Spleen (tissue), 11 donors: ENCODE results near the gene C1GALT1C1. TPM values are rescaled to one million over a fixed set of nuclear protein-coding genes. Genes with fewer than 3 reads are reported as not detected.

Experiments used
- DNase-seq: peaks from one replicate; pipeline ENCODE4 v3.0.0-alpha.2; 2020
- H3K27ac ChIP-seq, 8 donors: fragments of 200-600 bp; sonication (generic) in 7 of 8; 1 replicate in 4 of 8; 2 replicates in 4 of 8; pipeline versions ENCODE4 v1.5.0 to v1.8.0; 2016 to 2021; ENCODE audit warnings: inconsistent platforms in 4 of 8, mild to moderate bottlenecking in 4 of 8, moderate library complexity in 1 of 8
- H3K27me3 ChIP-seq, 7 donors: fragments of 200-600 bp; sonication (generic) in 6 of 7; replicated peaks in 1 of 7; 1 replicate in 4 of 7; 2 replicates in 3 of 7; pipeline versions ENCODE4 v1.5.0 to v1.8.0; 2016 to 2021; ENCODE audit warnings: inconsistent platforms in 3 of 7, mild to moderate bottlenecking in 1 of 7
- H3K36me3 ChIP-seq, 6 donors: fragments of 200-600 bp; sonication (generic) in 5 of 6; 1 replicate in 4 of 6; 2 replicates in 2 of 6; pipeline versions ENCODE4 v1.5.0 to v1.8.0; 2016 to 2021; ENCODE audit warnings: inconsistent platforms in 2 of 6
- H3K4me1 ChIP-seq, 6 donors: fragments of 200-600 bp; sonication (generic) in 5 of 6; 1 replicate in 3 of 6; 2 replicates in 3 of 6; pipeline versions ENCODE4 v1.5.0 to v1.8.0; 2016 to 2021; ENCODE audit warnings: inconsistent platforms in 3 of 6
- H3K4me3 ChIP-seq, 8 donors: fragments of 200-600 bp; sonication (generic) in 7 of 8; 1 replicate in 4 of 8; 2 replicates in 4 of 8; pipeline versions ENCODE4 v1.5.0 to v1.8.0; 2016 to 2021; ENCODE audit warnings: inconsistent platforms in 4 of 8, mild to moderate bottlenecking in 4 of 8, moderate library complexity in 2 of 8
- H3K9me3 ChIP-seq, 8 donors: fragments of 200-600 bp; sonication (generic) in 7 of 8; 1 replicate in 4 of 8; 2 replicates in 4 of 8; pipeline versions ENCODE4 v1.5.0 to v1.8.0; 2016 to 2021; ENCODE audit warnings: inconsistent platforms in 4 of 8
- POLR2A ChIP-seq, 3 donors: fragments of 450-650 bp; IDR thresholded peaks; one replicate each; pipeline ENCODE4 v1.5.1; 2017; ENCODE audit warnings: antibody characterized with exemption in 3 of 3, mild to moderate bottlenecking in 1 of 3
- POLR2AphosphoS5 ChIP-seq, 3 donors: sonication (generic); formaldehyde crosslinking; IDR thresholded peaks; one replicate each; pipeline ENCODE4 v1.5.1; 2017; ENCODE audit warnings: antibody characterized with exemption in 3 of 3
- WGBS, 5 donors: extraction: QIAGEN DNeasy Blood & Tissue Kit in 3 of 5; methylation state at CpG; one replicate each; pipeline versions ENCODE4 v1.1.5 to v1.1.7; 2013 to 2018; 5-methylcytosine and 5-hydroxymethylcytosine counted together
- intact Hi-C: fragments of 100-400 bp; cut with DNase I; formaldehyde crosslinking; loops from one replicate; pipeline ENCODE4 v1.15.0; 2023; ENCODE audit warnings: low total_unique reads
- polyA plus RNA-seq, 3 donors: library from polyadenylated mRNA; stranded (reverse); fragments of 200-250 nt; gene quantifications; one replicate each; pipeline ENCODE4 v1.2.1, GENCODE V29; 2013
- total RNA-seq, 7 donors: library from RNA; depleted of rRNA in 3 of 7; stranded (reverse); fragments of >200 nt in 3 of 7; fragmentation: NEBNext Ultra II Directional in 4 of 7; extraction: Animal tissue kit (Norgen Biotek cat#: 25700) in 4 of 7; gene quantifications; one replicate each; pipeline versions ENCODE4 v1.1.0 to v1.2.1, GENCODE V29; 2016 to 2021
- TF ChIP-seq, protein P1 (sequence below), 11 experiments: fragments of 200-600 bp in 7 of 11; fragments of 450-650 bp in 4 of 11; sonication (generic) in 4 of 11; IDR thresholded peaks in 8 of 11; conservative IDR thresholded peaks in 3 of 11; 1 replicate in 7 of 11; 2 replicates in 4 of 11; pipeline versions ENCODE4 v1.4.0 to v1.8.0; 2016 to 2021; ENCODE audit warnings: antibody characterized with exemption in 11 of 11, inconsistent platforms in 4 of 11, mild to moderate bottlenecking in 1 of 11
- donor health status: healthy with polysubstance abuse.
- donor health status: DM: no; HTN: no; CAD: no; lungs with moderate emphysema.
- donor health status: DM: no; HTN: no; CAD: no.
- donor health status: Bipolar disorder and iron deficiency.
- donor health status: healthy.
- donor health status: DM: no; HTN: no; CAD: no.
- donor health status: DM: yes; HTN: yes; CAD: no.

The C1GALT1C1 gene
- total and polyA plus RNA-seq, 10 donors = 7.0 to 29.7 (median 16.4) TPM

DNA sequence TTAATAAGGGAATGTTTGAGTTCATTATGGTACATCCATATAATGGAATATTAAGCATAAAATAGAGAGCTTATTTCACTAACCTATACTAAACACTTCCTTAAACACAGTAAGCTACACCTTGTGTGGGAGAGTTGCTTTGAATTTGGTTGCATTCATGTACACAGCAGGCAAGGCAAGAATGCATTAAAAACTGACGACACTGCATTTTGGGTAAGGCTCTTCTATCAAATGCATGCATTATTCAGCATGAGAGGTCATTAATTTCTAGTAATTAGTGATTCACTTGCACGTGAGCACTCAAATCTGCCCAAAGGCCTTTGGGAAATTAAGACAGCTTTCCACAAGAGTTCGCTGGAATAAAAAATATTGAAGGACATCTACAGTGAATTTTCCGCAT, 8.8 kb upstream of the C1GALT1C1 start:
- Histone ChIP-seq H3K27me3 (no peaks in the 10 kb centered on the region), H3K4me1 (no peaks in the 10 kb centered on the region), H3K9me3 (no peaks in the 10 kb centered on the region), H3K4me3 (no peak overlapping the region), H3K27ac (no peak overlapping the region), H3K36me3 (no peaks in the 10 kb centered on the region)
- WGBS, 5 donors = 80 to 95% (median 92%) methylated on average over 4 of the region's 4 CpGs
- intact Hi-C loops = no loop called here
- TF ChIP-seq POLR2AphosphoS5 (IDR thresholded peaks at IDR 0.05) (no peak), POLR2A (IDR thresholded peaks at IDR 0.05) (no peak)
- TF ChIP-seq, protein P1, sequence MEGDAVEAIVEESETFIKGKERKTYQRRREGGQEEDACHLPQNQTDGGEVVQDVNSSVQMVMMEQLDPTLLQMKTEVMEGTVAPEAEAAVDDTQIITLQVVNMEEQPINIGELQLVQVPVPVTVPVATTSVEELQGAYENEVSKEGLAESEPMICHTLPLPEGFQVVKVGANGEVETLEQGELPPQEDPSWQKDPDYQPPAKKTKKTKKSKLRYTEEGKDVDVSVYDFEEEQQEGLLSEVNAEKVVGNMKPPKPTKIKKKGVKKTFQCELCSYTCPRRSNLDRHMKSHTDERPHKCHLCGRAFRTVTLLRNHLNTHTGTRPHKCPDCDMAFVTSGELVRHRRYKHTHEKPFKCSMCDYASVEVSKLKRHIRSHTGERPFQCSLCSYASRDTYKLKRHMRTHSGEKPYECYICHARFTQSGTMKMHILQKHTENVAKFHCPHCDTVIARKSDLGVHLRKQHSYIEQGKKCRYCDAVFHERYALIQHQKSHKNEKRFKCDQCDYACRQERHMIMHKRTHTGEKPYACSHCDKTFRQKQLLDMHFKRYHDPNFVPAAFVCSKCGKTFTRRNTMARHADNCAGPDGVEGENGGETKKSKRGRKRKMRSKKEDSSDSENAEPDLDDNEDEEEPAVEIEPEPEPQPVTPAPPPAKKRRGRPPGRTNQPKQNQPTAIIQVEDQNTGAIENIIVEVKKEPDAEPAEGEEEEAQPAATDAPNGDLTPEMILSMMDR (IDR thresholded peaks at IDR 0.05 in 8 of 11, conservative IDR thresholded peaks at IDR 0.05 in 3 of 11) = no peak
- no peak for DNase-seq

DNA sequence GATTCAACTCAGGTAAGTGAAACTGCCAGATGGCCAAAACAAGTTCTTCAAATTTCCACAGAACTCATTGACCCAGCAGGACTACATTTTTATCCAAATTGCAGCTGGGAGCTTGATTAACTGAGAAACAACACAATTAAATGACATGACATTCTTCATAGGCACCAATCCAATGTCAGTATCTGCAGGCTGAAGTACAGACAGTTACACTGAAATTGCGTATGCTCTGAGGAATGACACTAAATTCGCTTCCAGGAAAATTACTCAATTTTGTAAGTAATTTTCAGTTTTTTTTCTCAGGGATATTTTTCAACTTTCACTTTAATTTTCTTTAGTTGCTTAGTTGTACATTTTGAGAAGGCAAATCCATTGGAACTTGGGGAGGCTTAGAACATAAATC, 4.5 kb downstream of the C1GALT1C1 start:
- DNase-seq = no peak
- no peaks in the 10 kb centered on the region for H3K27me3 ChIP-seq
- no peak overlapping the region for H3K4me3 ChIP-seq
- peaks cover 0 to 27% (median 0%) of the 10 kb centered on the region in 6 donors for H3K36me3 ChIP-seq
- intact Hi-C loops = no loop called here
- peak overlapping the region in 4 of 8 donors; percentile 1 to 40 (median 8) for H3K27ac ChIP-seq
- WGBS, 5 donors = 45 to 86% (median 63%) methylated on average over 2 of the region's 2 CpGs
- no peaks in the 10 kb centered on the region for H3K9me3 ChIP-seq
- H3K4me1 ChIP-seq = peaks cover 8 to 34% (median 16%) of the 10 kb centered on the region in 6 donors
- TF ChIP-seq POLR2A (IDR thresholded peaks at IDR 0.05) (no peak), POLR2AphosphoS5 (IDR thresholded peaks at IDR 0.05) (no peak)
- TF ChIP-seq, protein P1 (IDR thresholded peaks at IDR 0.05 in 8 of 11, conservative IDR thresholded peaks at IDR 0.05 in 3 of 11) = no peak

DNA sequence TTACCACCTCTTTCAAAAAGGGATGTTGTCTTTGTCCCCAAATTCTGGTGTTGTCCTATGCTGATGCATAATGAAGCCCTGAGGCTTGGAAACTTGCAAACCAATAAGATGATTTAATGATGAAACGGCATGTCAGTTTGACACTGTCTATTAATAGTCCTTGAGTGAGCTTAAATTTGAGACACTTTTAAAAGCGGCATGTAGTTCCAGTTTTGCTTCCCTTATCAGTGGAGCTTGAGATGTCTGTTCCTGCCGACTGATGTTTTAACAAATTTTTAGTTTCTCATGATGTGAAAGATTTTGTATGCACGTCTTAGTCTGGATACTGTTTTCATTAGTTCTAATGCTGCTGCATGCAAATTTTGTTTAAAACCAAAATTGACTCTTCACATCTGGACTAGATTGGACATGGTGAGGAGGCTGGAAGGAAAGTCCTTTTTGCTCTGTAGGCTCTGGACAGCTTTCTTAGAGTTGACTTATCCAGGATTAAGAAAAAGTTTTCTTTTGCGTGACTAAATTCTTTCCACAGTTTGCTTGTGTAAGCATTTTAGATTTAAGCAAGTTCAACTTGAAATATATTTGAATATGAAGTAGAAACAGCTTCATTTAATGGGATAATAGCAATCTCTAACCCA, 11.7 kb downstream of the C1GALT1C1 start:
- no peak for DNase-seq
- Histone ChIP-seq H3K27me3 (no peaks in the 10 kb centered on the region), H3K4me3 (no peak overlapping the region), H3K4me1 (peaks cover 0 to 6% (median 0%) of the 10 kb centered on the region in 6 donors), H3K9me3 (no peaks in the 10 kb centered on the region), H3K27ac (peak overlapping the region in 1 of 8 donors; percentile 16), H3K36me3 (peaks cover 0 to 68% (median 0%) of the 10 kb centered on the region in 6 donors)
- intact Hi-C loops = no loop called here
- 68 to 82% (median 74%) methylated on average over 5 of the region's 5 CpGs for WGBS, 5 donors
- TF ChIP-seq POLR2A (IDR thresholded peaks at IDR 0.05) = no peak
- TF ChIP-seq, protein P1 (IDR thresholded peaks at IDR 0.05 in 8 of 11, conservative IDR thresholded peaks at IDR 0.05 in 3 of 11) = no peak
- no peak for TF ChIP-seq POLR2AphosphoS5 (IDR thresholded peaks at IDR 0.05)

DNA sequence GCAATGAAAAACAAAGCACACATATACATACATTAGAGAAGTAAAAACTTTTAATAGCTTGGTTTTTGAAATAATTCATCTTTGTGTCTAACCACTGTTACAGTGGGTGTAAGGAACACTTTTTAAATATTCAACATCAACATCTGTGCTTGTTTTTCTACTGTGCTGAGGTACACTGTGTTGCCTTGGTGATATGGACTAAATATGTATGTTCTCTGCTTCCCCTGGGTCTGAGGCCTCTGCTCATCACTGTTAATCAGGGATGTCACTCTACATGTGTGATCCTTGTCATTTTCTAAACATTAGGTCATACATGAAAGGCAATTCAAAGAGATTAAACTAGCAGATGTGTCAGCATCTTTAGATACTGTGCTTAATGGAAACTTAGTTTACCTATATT, 15.0 kb downstream of the C1GALT1C1 start:
- Histone ChIP-seq H3K36me3 (peaks cover 0 to 77% (median 3%) of the 10 kb centered on the region in 6 donors), H3K4me3 (no peak overlapping the region), H3K4me1 (peaks cover 0 to 6% (median 0%) of the 10 kb centered on the region in 6 donors), H3K9me3 (no peaks in the 10 kb centered on the region), H3K27ac (no peak overlapping the region), H3K27me3 (no peaks in the 10 kb centered on the region)
- no peak for DNase-seq
- intact Hi-C loops = no loop called here
- no peak for TF ChIP-seq POLR2A (IDR thresholded peaks at IDR 0.05)
- TF ChIP-seq POLR2AphosphoS5 (IDR thresholded peaks at IDR 0.05) = no peak
- TF ChIP-seq, protein P1 (IDR thresholded peaks at IDR 0.05 in 8 of 11, conservative IDR thresholded peaks at IDR 0.05 in 3 of 11) = no peak
